HG02759 (cell line): ENCODE measurements around the gene GNB2.

Experiments
- ATAC-seq: cut with Tn5 transposase; IDR thresholded peaks from one replicate; pipeline ENCODE4 v1.9.1; 2021; ENCODE audit warnings: mild to moderate bottlenecking, moderate library complexity; ENCODE audit not compliant: unreplicated experiment

GNB2 gene

GRCh38 chr7:100680576-100681271 lies 7.2 kb downstream of the GNB2 start:
- no peak for ATAC-seq

GRCh38 chr7:100681491-100682227 lies 8.1 kb downstream of the GNB2 start:
- no peak for ATAC-seq

- no peak for ATAC-seq
Measured at GRCh38 chr7:100682228-100682741, 8.7 kb downstream of the GNB2 start.

- ATAC-seq, result no peak
Measured at GRCh38 chr7:100682991-100683658, 9.6 kb downstream of the GNB2 start.

- no peak for ATAC-seq
Measured at GRCh38 chr7:100683659-100684533, 10.4 kb downstream of the GNB2 start.

- ATAC-seq, result no peak
Measured at GRCh38 chr7:100684534-100685042, 11.0 kb downstream of the GNB2 start.

- no peak for ATAC-seq
Measured at GRCh38 chr7:100685049-100685605, 11.6 kb downstream of the GNB2 start.

GRCh38 chr7:100685631-100686145 lies 12.1 kb downstream of the GNB2 start:
- no peak for ATAC-seq

- ATAC-seq, result no peak
Measured at GRCh38 chr7:100686201-100686821, 12.8 kb downstream of the GNB2 start.

GRCh38 chr7:100686822-100687211 lies 13.3 kb downstream of the GNB2 start:
- no peak for ATAC-seq

GRCh38 chr7:100687261-100687660 lies 13.7 kb downstream of the GNB2 start:
- no peak for ATAC-seq

- ATAC-seq, result no peak
Measured at GRCh38 chr7:100687751-100688300, 14.3 kb downstream of the GNB2 start.

- no peak for ATAC-seq
Measured at GRCh38 chr7:100688326-100688860, 14.9 kb downstream of the GNB2 start.

- ATAC-seq, result no peak
Measured at GRCh38 chr7:100689230-100690135, 15.9 kb downstream of the GNB2 start.

- peak; percentile 28 for ATAC-seq
Measured at GRCh38 chr7:100691676-100692577, 18.4 kb downstream of the GNB2 start.

GRCh38 chr7:100692578-100692961 lies 19.0 kb downstream of the GNB2 start:
- ATAC-seq, result no peak
